Measurements from ENCODE around the gene LRP6. TPM values are rescaled to one million over a fixed set of nuclear protein-coding genes. Genes with fewer than 3 reads are reported as not detected.

Gene LRP6
- total RNA-seq, 4 donors from 2014 or later, result 15.1 to 25.9 (median 22.0) TPM

GRCh38 chr12:12214635-12215131 lies 52.2 kb downstream of the LRP6 start:
- DNase-seq (ENCODE audit: low spot score) (no peak), ATAC-seq (ENCODE audit: low FRiP score) (no peak)
- no peak for TF ChIP-seq CTCF (IDR thresholded peaks at IDR 0.05)

DNA sequence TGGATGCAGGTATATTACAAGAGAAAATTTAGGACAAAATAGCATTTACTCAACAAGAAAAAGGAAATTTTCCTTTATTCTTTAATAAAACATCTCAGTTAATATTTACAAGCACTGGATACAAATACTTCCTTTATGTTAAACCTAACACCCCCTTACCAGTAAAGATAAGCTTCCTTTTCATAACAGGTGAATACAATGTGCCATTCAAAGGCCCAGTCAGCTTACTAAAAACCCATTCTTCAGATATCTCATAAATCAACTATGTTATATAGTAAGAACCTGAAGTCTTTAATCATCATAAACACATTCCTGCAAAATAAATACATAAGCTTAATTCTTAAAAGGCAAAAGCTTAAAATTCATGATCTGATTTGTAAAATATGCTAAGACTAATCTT lies 52.6 kb downstream of the LRP6 start:
- ATAC-seq (ENCODE audit: low FRiP score) (no peak), DNase-seq (ENCODE audit: low spot score) (no peak)
- TF ChIP-seq CTCF (IDR thresholded peaks at IDR 0.05), result no peak

- no peak for ATAC-seq (ENCODE audit: low FRiP score)
Observed at GRCh38 chr12:12212769-12213168, 54.1 kb downstream of the LRP6 start.

GRCh38 chr12:12210983-12211382 lies 55.9 kb downstream of the LRP6 start:
- no peak for TF ChIP-seq CTCF (IDR thresholded peaks at IDR 0.05)
- DNase-seq (ENCODE audit: low spot score) (no peak), ATAC-seq (ENCODE audit: low FRiP score) (no peak)

More at GRCh38 chr12:12212769-12213168, 54.1 kb downstream of the LRP6 start:
- no peak for TF ChIP-seq CTCF (IDR thresholded peaks at IDR 0.05)
- no peak for DNase-seq (ENCODE audit: low spot score)

DNA sequence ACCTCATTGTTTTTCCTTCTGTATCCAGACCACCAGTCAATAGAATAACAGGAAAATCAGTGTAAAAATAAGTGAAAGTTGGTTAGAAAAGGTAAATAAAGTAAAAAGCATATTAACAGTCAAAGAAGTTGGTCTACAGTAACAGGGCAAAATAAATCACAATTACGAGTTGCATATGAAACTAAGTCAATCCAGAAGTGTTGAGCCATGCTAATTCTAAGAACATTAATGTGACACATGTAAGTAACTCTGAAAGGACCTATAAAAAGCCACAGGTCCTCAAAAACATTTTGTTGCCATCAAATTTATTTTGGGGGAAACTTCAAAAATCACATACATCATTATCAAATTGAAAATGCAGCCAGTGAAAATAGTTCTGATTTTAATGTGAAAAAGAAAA lies 56.4 kb downstream of the LRP6 start:
- no peak for ATAC-seq (ENCODE audit: low FRiP score)
- TF ChIP-seq CTCF (IDR thresholded peaks at IDR 0.05), result no peak
- DNase-seq (ENCODE audit: low spot score), result no peak

GRCh38 chr12:12209675-12210074 lies 57.2 kb downstream of the LRP6 start:
- DNase-seq (ENCODE audit: low spot score) (no peak), ATAC-seq (ENCODE audit: low FRiP score) (no peak)
- no peak for TF ChIP-seq CTCF (IDR thresholded peaks at IDR 0.05)

- no peak for TF ChIP-seq CTCF (IDR thresholded peaks at IDR 0.05)
- no peak for ATAC-seq (ENCODE audit: low FRiP score)
- DNase-seq (ENCODE audit: low spot score), result no peak
Observed at GRCh38 chr12:12209043-12209442, 57.8 kb downstream of the LRP6 start.
